Amniotic epithelial cell (primary cell): ENCODE results near the gene FCAMR.
"Not testable (repeated sequence)": the region's sequence is repeated elsewhere in the genome, so short reads cannot be mapped to it uniquely, and the experiment has no call there.

ENCODE experiments used
- DNase-seq: peaks from one replicate; pipeline ENCODE4 v3.0.0-alpha.2; 2010; ENCODE audit warnings: low read depth

Gene FCAMR

GRCh38 chr1:206932177-206932576 lies 38.1 kb downstream of the FCAMR start:
- DNase-seq, result no peak

- DNase-seq, result no peak
Observed at GRCh38 chr1:206931709-206932108, 38.6 kb downstream of the FCAMR start.

- DNase-seq, result no peak
Observed at GRCh38 chr1:206930210-206930798, 40.0 kb downstream of the FCAMR start.

GRCh38 chr1:206929524-206929923 lies 40.7 kb downstream of the FCAMR start:
- DNase-seq, result no peak

GRCh38 chr1:206926286-206926685 lies 44.0 kb downstream of the FCAMR start:
- DNase-seq, result no peak

- peak; percentile 14 for DNase-seq
Observed at GRCh38 chr1:206925106-206925736, 45.0 kb downstream of the FCAMR start.

GRCh38 chr1:206924592-206925105 lies 45.6 kb downstream of the FCAMR start:
- DNase-seq, result no peak

GRCh38 chr1:206923961-206924557 lies 46.2 kb downstream of the FCAMR start:
- not testable (repeated sequence) for DNase-seq

GRCh38 chr1:206923009-206923960 lies 47.0 kb downstream of the FCAMR start:
- no peak for DNase-seq

GRCh38 chr1:206922524-206922923 lies 47.7 kb downstream of the FCAMR start:
- DNase-seq, result no peak

- no peak for DNase-seq
Observed at GRCh38 chr1:206921772-206922265, 48.4 kb downstream of the FCAMR start, which contains the start of gene FCMR. FCMR (minus strand) TSS chr1:206921941; CDS start chr1:206921854, 87 bp downstream.

GRCh38 chr1:206918076-206918475 lies 52.2 kb downstream of the FCAMR start:
- no peak for DNase-seq

- DNase-seq, result no peak
Observed at GRCh38 chr1:206916000-206916709, 54.1 kb downstream of the FCAMR start.

GRCh38 chr1:206915030-206915735 lies 55.1 kb downstream of the FCAMR start:
- DNase-seq, result no peak

- DNase-seq, result no peak
Observed at GRCh38 chr1:206913766-206914537, 56.3 kb downstream of the FCAMR start.

GRCh38 chr1:206912445-206913095 lies 57.7 kb downstream of the FCAMR start:
- peak; percentile 68 for DNase-seq

- DNase-seq, result peak; percentile 61
Observed at GRCh38 chr1:206911064-206911663, 59.1 kb downstream of the FCAMR start.

- no peak for DNase-seq
Observed at GRCh38 chr1:206909883-206910318, 60.4 kb downstream of the FCAMR start.
